Measurements from ENCODE around the gene CFAP43. TPM values are rescaled to one million over a fixed set of nuclear protein-coding genes. Genes with fewer than 3 reads are reported as not detected.

The CFAP43 gene
- total and polyA plus RNA-seq, 2 experiments from 2014 or later: 0.57 to 0.83 TPM

- H3K4me3 ChIP-seq: no peak overlapping the region
- H3K9me3 ChIP-seq (ENCODE audit: low read depth): no peaks in the 10 kb centered on the region
- TF ChIP-seq EZH2phosphoT487 (IDR thresholded peaks at IDR 0.05; ENCODE audit: low read depth, severe bottlenecking, unreplicated experiment) (no peak), CTCF (IDR thresholded peaks at IDR 0.05; ENCODE audit: poor library complexity) (no peak), EZH2 (IDR thresholded peaks at IDR 0.05; ENCODE audit: borderline replicate concordance) (no peak)
- H3K36me3 ChIP-seq (replicated peaks; ENCODE audit: insufficient read depth, low read depth): no peaks in the 10 kb centered on the region
- H3K79me2 ChIP-seq: no peaks in the 10 kb centered on the region
- H3K9me2 ChIP-seq (replicated peaks; ENCODE audit: insufficient read depth): no peaks in the 10 kb centered on the region
- no peak overlapping the region for H2AFZ ChIP-seq
- no peak overlapping the region for H3K4me2 ChIP-seq
- no peak overlapping the region for H3K27ac ChIP-seq
- WGBS (ENCODE audit: low lambda C conversion rate, missing lambda C conversion rate): 93% methylated on average over 3 of the region's 3 CpGs
- H3K27me3 ChIP-seq: no peaks in the 10 kb centered on the region
- no peak for DNase-seq (ENCODE audit: low spot score)
- H3K4me1 ChIP-seq (ENCODE audit: insufficient read depth): no peaks in the 10 kb centered on the region
- no peaks in the 10 kb centered on the region for H4K20me1 ChIP-seq (ENCODE audit: insufficient read depth, poor library complexity, severe bottlenecking)
Measured at GRCh38 chr10:104279550-104280259, 47.5 kb upstream of the CFAP43 start.

- Histone ChIP-seq H3K4me1 (ENCODE audit: insufficient read depth) (no peaks in the 10 kb centered on the region), H3K79me2 (no peaks in the 10 kb centered on the region), H3K9me3 (ENCODE audit: low read depth) (no peaks in the 10 kb centered on the region), H3K4me3 (no peak overlapping the region), H2AFZ (no peak overlapping the region), H4K20me1 (ENCODE audit: insufficient read depth, poor library complexity, severe bottlenecking) (no peaks in the 10 kb centered on the region), H3K36me3 (replicated peaks; ENCODE audit: insufficient read depth, low read depth) (no peaks in the 10 kb centered on the region), H3K9me2 (replicated peaks; ENCODE audit: insufficient read depth) (no peaks in the 10 kb centered on the region), H3K27me3 (no peaks in the 10 kb centered on the region), H3K27ac (no peak overlapping the region), H3K4me2 (no peak overlapping the region)
- TF ChIP-seq EZH2phosphoT487 (IDR thresholded peaks at IDR 0.05; ENCODE audit: low read depth, severe bottlenecking, unreplicated experiment) (no peak), CTCF (IDR thresholded peaks at IDR 0.05; ENCODE audit: poor library complexity) (no peak), EZH2 (IDR thresholded peaks at IDR 0.05; ENCODE audit: borderline replicate concordance) (no peak)
- no peak for DNase-seq (ENCODE audit: low spot score)
- WGBS (ENCODE audit: low lambda C conversion rate, missing lambda C conversion rate): 98% methylated on average over 2 of the region's 2 CpGs
Measured at GRCh38 chr10:104277785-104278184, 45.6 kb upstream of the CFAP43 start.

GRCh38 chr10:104276192-104276591 lies 44.0 kb upstream of the CFAP43 start:
- Histone ChIP-seq H3K4me3 (no peak overlapping the region), H3K36me3 (replicated peaks; ENCODE audit: insufficient read depth, low read depth) (no peaks in the 10 kb centered on the region)

More at GRCh38 chr10:104276192-104276591, 44.0 kb upstream of the CFAP43 start:
- H3K9me3 ChIP-seq (ENCODE audit: low read depth): no peaks in the 10 kb centered on the region
- no peak overlapping the region for H2AFZ ChIP-seq
- DNase-seq (ENCODE audit: low spot score): no peak
- H3K27ac ChIP-seq: no peak overlapping the region
- no peaks in the 10 kb centered on the region for H3K4me1 ChIP-seq (ENCODE audit: insufficient read depth)
- 79% methylated on average over 1 of the region's 1 CpG for WGBS (ENCODE audit: low lambda C conversion rate, missing lambda C conversion rate)
- H3K4me2 ChIP-seq: no peak overlapping the region
- no peaks in the 10 kb centered on the region for H3K27me3 ChIP-seq
- no peaks in the 10 kb centered on the region for H3K9me2 ChIP-seq (replicated peaks; ENCODE audit: insufficient read depth)
- TF ChIP-seq EZH2phosphoT487 (IDR thresholded peaks at IDR 0.05; ENCODE audit: low read depth, severe bottlenecking, unreplicated experiment): no peak
- no peak for TF ChIP-seq EZH2 (IDR thresholded peaks at IDR 0.05; ENCODE audit: borderline replicate concordance)
- no peak for TF ChIP-seq CTCF (IDR thresholded peaks at IDR 0.05; ENCODE audit: poor library complexity)
- H3K79me2 ChIP-seq: no peaks in the 10 kb centered on the region
- H4K20me1 ChIP-seq (ENCODE audit: insufficient read depth, poor library complexity, severe bottlenecking): no peaks in the 10 kb centered on the region

All from hepatocyte (in vitro differentiated cells).